Nephron (organoid): Measurements from ENCODE around the gene TMEM40.

Experiments
- H3K27ac Mint-ChIP-seq, 3 experiments: 2 replicates each; pipeline ENCODE4 v1.8.0; 2020; ENCODE audit warnings: mixed read lengths in 3 of 3, mild to moderate bottlenecking in 2 of 3, moderate library complexity in 1 of 3
- H3K27me3 Mint-ChIP-seq: 2 replicates; pipeline ENCODE4 v1.8.0; 2021; ENCODE audit warnings: low read depth, mild to moderate bottlenecking, moderate library complexity, mixed read lengths
- H3K36me3 Mint-ChIP-seq: 2 replicates; pipeline ENCODE4 v1.8.0; 2020; ENCODE audit warnings: low read depth, mixed read lengths
- H3K4me1 Mint-ChIP-seq: 2 replicates; pipeline ENCODE4 v1.8.0; 2020; ENCODE audit warnings: mixed read lengths
- H3K4me3 Mint-ChIP-seq, 3 experiments: 2 replicates each; pipeline ENCODE4 v1.8.0; 2020; ENCODE audit warnings: mild to moderate bottlenecking in 3 of 3, mixed read lengths in 3 of 3, moderate library complexity in 2 of 3
- H3K9me3 Mint-ChIP-seq: 2 replicates; pipeline ENCODE4 v1.8.0; 2020; ENCODE audit warnings: mixed read lengths
- CTCF ChIP-seq, 3 experiments: fragments of 200-600 bp; sonication (generic); IDR thresholded peaks; one replicate each; pipeline ENCODE4 v1.5.0; 2021; ENCODE audit warnings: antibody characterized with exemption in 3 of 3; ENCODE audit not compliant: unreplicated experiment in 3 of 3

The TMEM40 gene

GRCh38 chr3:12756635-12757034, 2.4 kb downstream of the TMEM40 start:
- no peak for TF ChIP-seq CTCF (IDR thresholded peaks at IDR 0.05; ENCODE audit: unreplicated experiment in 3 of 3)
- peaks cover 39% of the 10 kb centered on the region for H3K4me1 Mint-ChIP-seq
- no peaks in the 10 kb centered on the region for H3K36me3 Mint-ChIP-seq

GRCh38 chr3:12756175-12756574, 2.9 kb downstream of the TMEM40 start:
- TF ChIP-seq CTCF (IDR thresholded peaks at IDR 0.05; ENCODE audit: unreplicated experiment in 3 of 3), result no peak
- no peak overlapping the region for H3K27ac Mint-ChIP-seq
- no peak overlapping the region for H3K4me3 Mint-ChIP-seq
- peaks cover 6% of the 10 kb centered on the region for H3K27me3 Mint-ChIP-seq
- no peaks in the 10 kb centered on the region for H3K36me3 Mint-ChIP-seq
- no peaks in the 10 kb centered on the region for H3K9me3 Mint-ChIP-seq
- peaks cover 41% of the 10 kb centered on the region for H3K4me1 Mint-ChIP-seq

More at GRCh38 chr3:12756635-12757034, 2.4 kb downstream of the TMEM40 start:
- Mint-ChIP-seq H3K27me3 (peaks cover 5% of the 10 kb centered on the region), H3K9me3 (no peaks in the 10 kb centered on the region), H3K27ac (no peak overlapping the region), H3K4me3 (no peak overlapping the region)

GRCh38 chr3:12755754-12756153, 3.3 kb downstream of the TMEM40 start:
- Mint-ChIP-seq H3K4me1 (peaks cover 41% of the 10 kb centered on the region), H3K27ac (no peak overlapping the region), H3K36me3 (no peaks in the 10 kb centered on the region), H3K4me3 (no peak overlapping the region), H3K9me3 (no peaks in the 10 kb centered on the region), H3K27me3 (peaks cover 6% of the 10 kb centered on the region)
- TF ChIP-seq CTCF (IDR thresholded peaks at IDR 0.05; ENCODE audit: unreplicated experiment in 3 of 3), result no peak

- no peak overlapping the region for H3K27ac Mint-ChIP-seq
- no peaks in the 10 kb centered on the region for H3K9me3 Mint-ChIP-seq
- H3K27me3 Mint-ChIP-seq, result peaks cover 6% of the 10 kb centered on the region
- no peak overlapping the region for H3K4me3 Mint-ChIP-seq
- peaks cover 32% of the 10 kb centered on the region for H3K4me1 Mint-ChIP-seq
- TF ChIP-seq CTCF (IDR thresholded peaks at IDR 0.05; ENCODE audit: unreplicated experiment in 3 of 3), result no peak
- no peaks in the 10 kb centered on the region for H3K36me3 Mint-ChIP-seq
These were observed 4.7 kb downstream of the TMEM40 start for GRCh38 chr3:12754313-12754712.

- Mint-ChIP-seq H3K27me3 (peaks cover 6% of the 10 kb centered on the region), H3K36me3 (no peaks in the 10 kb centered on the region), H3K27ac (no peak overlapping the region), H3K4me1 (peaks cover 23% of the 10 kb centered on the region), H3K9me3 (no peaks in the 10 kb centered on the region), H3K4me3 (no peak overlapping the region)
- TF ChIP-seq CTCF (IDR thresholded peaks at IDR 0.05; ENCODE audit: unreplicated experiment in 3 of 3), result no peak
These were observed 5.6 kb downstream of the TMEM40 start for GRCh38 chr3:12753275-12754028.

- no peaks in the 10 kb centered on the region for H3K9me3 Mint-ChIP-seq
- no peak overlapping the region for H3K4me3 Mint-ChIP-seq
- peaks cover 6% of the 10 kb centered on the region for H3K27me3 Mint-ChIP-seq
These were observed 6.2 kb downstream of the TMEM40 start for GRCh38 chr3:12752809-12753208.

More at GRCh38 chr3:12752809-12753208, 6.2 kb downstream of the TMEM40 start:
- no peak overlapping the region for H3K27ac Mint-ChIP-seq
- TF ChIP-seq CTCF (IDR thresholded peaks at IDR 0.05; ENCODE audit: unreplicated experiment in 3 of 3), result no peak
- peaks cover 17% of the 10 kb centered on the region for H3K4me1 Mint-ChIP-seq
- no peaks in the 10 kb centered on the region for H3K36me3 Mint-ChIP-seq
